Measurements from ENCODE around the gene CTNNA1.
"Not testable (repeated sequence)": the region's sequence is repeated elsewhere in the genome, so short reads cannot be mapped to it uniquely, and the experiment has no call there.

CTNNA1 gene

GRCh38 chr5:138725818-138726416 lies 27.3 kb upstream of the CTNNA1 start:
- DNase-seq = no peak

- no peak for DNase-seq
Observed at GRCh38 chr5:138726848-138727247, 26.4 kb upstream of the CTNNA1 start.

- DNase-seq = not testable (repeated sequence)
Observed at GRCh38 chr5:138730496-138730895, 22.7 kb upstream of the CTNNA1 start.

- DNase-seq = no peak
Observed at GRCh38 chr5:138732466-138732865, 20.8 kb upstream of the CTNNA1 start.

- no peak for DNase-seq
Observed at GRCh38 chr5:138732933-138733332, 20.3 kb upstream of the CTNNA1 start.

- no peak for DNase-seq
Observed at GRCh38 chr5:138733509-138733908, 19.7 kb upstream of the CTNNA1 start.

- no peak for DNase-seq
Observed at GRCh38 chr5:138736293-138736692, 16.9 kb upstream of the CTNNA1 start.

- DNase-seq = no peak
Observed at GRCh38 chr5:138737494-138738265, 15.5 kb upstream of the CTNNA1 start.

GRCh38 chr5:138738399-138738798 lies 14.8 kb upstream of the CTNNA1 start:
- no peak for DNase-seq

- DNase-seq = no peak
Observed at GRCh38 chr5:138739938-138740337, 13.3 kb upstream of the CTNNA1 start.

- DNase-seq = no peak
Observed at GRCh38 chr5:138743484-138743883, 9.7 kb upstream of the CTNNA1 start.

- no peak for DNase-seq
Observed at GRCh38 chr5:138745268-138745667, 8.0 kb upstream of the CTNNA1 start.

- no peak for DNase-seq
Observed at GRCh38 chr5:138748630-138749081, 4.6 kb upstream of the CTNNA1 start.

- DNase-seq = not testable (repeated sequence)
Observed at GRCh38 chr5:138751344-138751743, 1.9 kb upstream of the CTNNA1 start.

GRCh38 chr5:138752341-138752950 lies 779 bp upstream of the CTNNA1 start:
- no peak for DNase-seq

GRCh38 chr5:138753794-138754698 lies 821 bp downstream of the CTNNA1 start:
- DNase-seq = peak; percentile 29

GRCh38 chr5:138754699-138755057 lies 1.5 kb downstream of the CTNNA1 start:
- no peak for DNase-seq

- no peak for DNase-seq
Observed at GRCh38 chr5:138755084-138755748, 2.0 kb downstream of the CTNNA1 start.

- no peak for DNase-seq
Observed at GRCh38 chr5:138757061-138757776, 4.0 kb downstream of the CTNNA1 start.

GRCh38 chr5:138760448-138761110 lies 7.4 kb downstream of the CTNNA1 start:
- DNase-seq = no peak

GRCh38 chr5:138761115-138761514 lies 7.9 kb downstream of the CTNNA1 start:
- not testable (repeated sequence) for DNase-seq

Data from CD4-positive, alpha-beta T cell treated with Interferon gamma for 1 hour (primary cell).